A549 (cell line): ENCODE data around the gene DGLUCY.

ENCODE experiments used
- CBX8 ChIP-seq: fragments of 200-600 bp; sonication (generic); IDR thresholded peaks from 2 replicates; pipeline ENCODE4 v1.6.1; 2016
- POLR2A ChIP-seq: IDR thresholded peaks from 2 replicates; pipeline ENCODE4 v1.6.1; 2012; ENCODE audit warnings: mild to moderate bottlenecking, low read length
- TF ChIP-seq, protein P1 (sequence below): fragments of >200 bp; sonication (Bioruptor Twin); formaldehyde crosslinking; IDR thresholded peaks from 3 replicates; pipeline ENCODE4 v1.5.1; 2016

DNA sequence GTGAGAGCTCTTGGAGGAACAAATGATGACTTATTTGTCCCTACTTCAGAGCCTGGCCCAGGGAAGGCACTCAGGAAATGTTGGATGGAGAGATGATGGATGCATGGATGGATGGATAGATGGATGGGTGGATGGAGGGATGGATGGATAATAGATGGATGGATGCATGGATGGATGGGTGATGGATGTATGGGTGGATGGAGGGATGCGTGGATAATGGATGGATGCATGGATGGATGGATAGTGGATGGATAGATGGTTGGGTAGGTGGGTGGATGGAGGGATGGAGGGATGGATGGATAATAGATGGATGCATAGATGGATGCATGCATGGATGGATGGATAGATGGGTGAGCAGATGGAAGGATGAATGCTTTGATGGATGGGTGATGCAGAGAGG lies 107.4 kb downstream of the DGLUCY start:
- TF ChIP-seq, protein P1, sequence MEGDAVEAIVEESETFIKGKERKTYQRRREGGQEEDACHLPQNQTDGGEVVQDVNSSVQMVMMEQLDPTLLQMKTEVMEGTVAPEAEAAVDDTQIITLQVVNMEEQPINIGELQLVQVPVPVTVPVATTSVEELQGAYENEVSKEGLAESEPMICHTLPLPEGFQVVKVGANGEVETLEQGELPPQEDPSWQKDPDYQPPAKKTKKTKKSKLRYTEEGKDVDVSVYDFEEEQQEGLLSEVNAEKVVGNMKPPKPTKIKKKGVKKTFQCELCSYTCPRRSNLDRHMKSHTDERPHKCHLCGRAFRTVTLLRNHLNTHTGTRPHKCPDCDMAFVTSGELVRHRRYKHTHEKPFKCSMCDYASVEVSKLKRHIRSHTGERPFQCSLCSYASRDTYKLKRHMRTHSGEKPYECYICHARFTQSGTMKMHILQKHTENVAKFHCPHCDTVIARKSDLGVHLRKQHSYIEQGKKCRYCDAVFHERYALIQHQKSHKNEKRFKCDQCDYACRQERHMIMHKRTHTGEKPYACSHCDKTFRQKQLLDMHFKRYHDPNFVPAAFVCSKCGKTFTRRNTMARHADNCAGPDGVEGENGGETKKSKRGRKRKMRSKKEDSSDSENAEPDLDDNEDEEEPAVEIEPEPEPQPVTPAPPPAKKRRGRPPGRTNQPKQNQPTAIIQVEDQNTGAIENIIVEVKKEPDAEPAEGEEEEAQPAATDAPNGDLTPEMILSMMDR, result no peak
- TF ChIP-seq CBX8 (no peak), POLR2A (no peak)
